Measurements from ENCODE around the gene OR10AD1.

Gene OR10AD1

GRCh38 chr12:48189331-48190125 is 13.6 kb downstream of the OR10AD1 start:
- peak; percentile 60 for DNase-seq

- no peak for DNase-seq
Observed at GRCh38 chr12:48187916-48188695, 15.0 kb downstream of the OR10AD1 start.

DNA sequence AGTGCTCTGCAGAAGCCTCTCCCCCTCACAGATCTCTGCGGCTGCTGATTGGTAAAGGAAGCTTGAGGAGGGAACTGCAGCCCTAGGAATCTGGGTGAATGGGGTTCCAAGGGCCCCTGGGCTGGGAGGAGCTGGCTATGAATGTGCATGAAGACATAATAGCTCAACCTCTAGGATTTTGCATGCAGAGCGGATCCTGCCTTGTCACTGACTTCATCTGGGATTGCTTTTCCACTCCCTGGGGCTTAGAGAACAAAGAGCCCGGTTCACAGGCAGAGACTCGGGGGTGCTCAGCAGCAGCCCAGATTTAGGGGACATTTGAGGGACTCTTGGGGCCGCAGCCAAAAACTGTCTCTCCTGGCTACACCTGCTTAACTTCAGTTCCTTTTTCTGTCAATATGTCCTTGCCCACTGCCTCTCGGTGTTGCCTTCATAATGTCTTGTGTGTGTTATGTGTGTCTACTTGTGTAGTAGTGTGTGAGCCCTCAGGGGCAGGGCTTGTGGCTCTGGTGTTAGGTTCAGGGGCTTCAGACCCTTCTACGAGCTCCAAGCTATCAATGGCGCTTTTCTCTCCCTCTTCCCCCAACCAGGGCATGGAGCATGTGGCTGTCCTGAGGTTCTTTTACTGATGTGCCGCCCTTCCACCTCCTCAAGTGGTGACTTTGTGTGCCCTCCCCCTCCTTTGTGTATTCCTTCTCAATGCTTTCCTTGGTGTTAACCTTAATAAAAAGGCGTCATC is 17.7 kb downstream of the OR10AD1 start:
- no peak for DNase-seq

DNA sequence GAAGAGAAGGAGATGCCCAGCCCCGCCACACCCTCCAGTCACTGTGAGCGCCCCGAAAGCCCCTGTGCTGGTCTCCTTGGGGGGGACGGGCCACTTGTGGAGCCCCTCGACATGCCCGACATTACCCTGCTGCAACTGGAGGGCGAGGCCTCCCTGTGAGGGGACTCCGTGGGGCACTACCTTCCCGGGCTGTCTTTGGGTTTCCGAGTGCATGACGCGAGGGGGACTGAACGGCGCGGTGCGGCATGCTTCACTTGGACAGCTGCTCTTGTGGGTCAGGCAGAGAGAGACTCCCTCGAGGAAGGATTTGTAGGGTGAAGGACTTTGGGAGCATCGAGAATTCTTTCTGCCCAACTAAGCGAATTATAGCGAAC is 18.6 kb downstream of the OR10AD1 start:
- no peak for DNase-seq

GRCh38 chr12:48183876-48184548 is 19.1 kb downstream of the OR10AD1 start:
- no peak for DNase-seq

GRCh38 chr12:48183091-48183875 is 19.8 kb downstream of the OR10AD1 start, which contains the start of gene CCDC184:
CCDC184 (plus strand) TSS chr12:48183644; CDS start chr12:48184123, 479 bp downstream.
- DNase-seq: peak; percentile 63

- no peak for DNase-seq
Observed at GRCh38 chr12:48182631-48183030, 20.5 kb downstream of the OR10AD1 start.

GRCh38 chr12:48180857-48181495 is 22.1 kb downstream of the OR10AD1 start:
- DNase-seq: no peak

DNA sequence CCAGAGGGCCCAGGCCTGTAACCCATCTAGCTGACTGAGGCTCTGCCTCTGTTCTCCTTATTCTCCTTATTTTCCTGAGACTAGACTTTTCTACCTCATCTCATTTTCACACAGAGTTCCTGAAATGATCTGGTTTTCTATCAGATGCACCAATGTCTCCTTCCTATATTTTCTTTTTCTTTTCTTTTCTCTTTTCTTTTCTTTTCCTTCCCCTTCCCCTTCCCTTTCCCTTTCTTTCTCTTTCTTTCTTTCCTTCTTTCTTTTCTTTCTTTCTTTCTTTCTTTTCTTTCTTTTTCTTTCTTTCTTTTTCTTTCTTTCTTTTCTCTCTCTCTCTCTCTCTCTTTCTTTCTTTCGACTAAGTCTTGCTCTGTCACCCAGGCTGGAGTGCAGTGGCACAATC is 22.7 kb downstream of the OR10AD1 start:
- DNase-seq: no peak

- DNase-seq: no peak
Observed at GRCh38 chr12:48179466-48179865, 23.6 kb downstream of the OR10AD1 start.

DNA sequence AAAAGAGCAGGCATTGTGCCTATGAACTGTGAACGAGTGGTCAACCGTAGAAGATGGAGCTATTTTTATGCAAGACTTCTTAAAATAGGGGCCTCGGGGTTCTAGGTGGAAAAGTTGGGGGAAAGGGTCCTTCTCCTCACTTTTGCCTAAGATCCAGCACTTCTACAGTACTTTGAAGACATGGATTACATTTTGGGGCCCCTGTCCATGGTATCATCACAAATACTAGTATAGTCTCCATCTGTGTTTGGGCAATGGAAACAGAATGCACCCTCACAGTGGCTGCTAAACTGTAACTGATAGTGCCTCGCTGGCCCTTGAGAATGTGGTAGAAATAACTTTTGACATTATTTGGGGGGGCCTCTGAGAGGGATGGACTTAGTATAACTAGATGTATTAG is 25.1 kb downstream of the OR10AD1 start:
- DNase-seq: no peak

- no peak for DNase-seq
Observed at GRCh38 chr12:48176417-48176751, 26.7 kb downstream of the OR10AD1 start.

- no peak for DNase-seq
Observed at GRCh38 chr12:48175613-48176416, 27.3 kb downstream of the OR10AD1 start.

GRCh38 chr12:48169011-48169410 is 34.1 kb downstream of the OR10AD1 start:
- DNase-seq: no peak

- peak; percentile 35 for DNase-seq
Observed at GRCh38 chr12:48165089-48165981, 37.8 kb downstream of the OR10AD1 start.

GRCh38 chr12:48164451-48164850 is 38.6 kb downstream of the OR10AD1 start:
- no peak for DNase-seq

DNA sequence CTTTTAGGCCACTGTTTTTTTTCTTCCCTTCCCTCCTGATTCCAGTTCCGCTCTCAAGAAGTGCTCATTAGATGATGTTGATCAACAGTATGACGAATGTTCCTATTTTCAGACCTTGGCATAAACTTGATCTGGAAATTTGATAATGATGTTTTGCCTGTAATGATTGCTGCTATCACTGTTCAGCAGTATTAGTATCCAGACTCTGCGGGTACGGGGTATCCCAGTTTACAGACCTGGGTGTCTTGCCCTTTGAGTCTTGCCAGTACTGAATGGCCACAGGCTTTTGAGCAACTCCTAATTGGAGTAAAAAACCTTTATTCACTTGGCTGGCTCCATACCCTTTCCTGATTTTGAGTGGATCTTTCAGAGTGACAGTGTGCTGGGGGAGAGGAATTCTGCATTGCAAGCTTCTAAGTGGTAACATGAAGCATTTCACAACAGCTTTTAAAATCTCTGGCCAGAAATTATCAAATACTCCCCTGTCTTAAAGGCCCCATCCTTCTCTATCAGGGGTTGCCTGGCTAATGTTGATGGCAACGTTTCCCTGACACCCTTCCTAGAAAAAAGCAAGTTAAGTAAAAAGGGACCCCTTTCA is 39.8 kb downstream of the OR10AD1 start:
- no peak for DNase-seq

DNA sequence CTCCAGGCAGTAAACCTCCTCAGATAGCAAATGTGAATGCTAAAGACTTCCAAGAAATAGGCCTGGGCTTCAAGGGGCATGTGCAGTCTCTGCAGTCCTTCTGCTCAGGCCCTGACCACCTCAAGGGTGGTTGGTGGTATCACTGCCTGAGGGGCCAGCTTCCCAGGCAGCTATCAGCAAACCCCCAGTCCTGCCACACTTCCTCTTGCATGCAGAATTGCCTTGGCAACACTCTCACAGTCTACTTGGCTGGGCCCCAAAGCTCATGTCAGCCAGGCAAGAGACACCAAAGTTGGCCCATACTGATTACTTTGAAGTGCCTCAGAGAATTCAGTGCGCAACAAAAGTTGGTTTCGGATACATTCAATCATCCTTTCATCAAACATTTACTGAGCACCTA is 42.3 kb downstream of the OR10AD1 start:
- no peak for DNase-seq

- no peak for DNase-seq
Observed at GRCh38 chr12:48160046-48160445, 43.0 kb downstream of the OR10AD1 start.
